Measurements from ENCODE around the gene ZBTB1. TPM values are rescaled to one million over a fixed set of nuclear protein-coding genes. Genes with fewer than 3 reads are reported as not detected.

Gene ZBTB1
- total RNA-seq, 3 donors from 2014 or later = 53.0 to 69.1 (median 66.9) TPM

DNA sequence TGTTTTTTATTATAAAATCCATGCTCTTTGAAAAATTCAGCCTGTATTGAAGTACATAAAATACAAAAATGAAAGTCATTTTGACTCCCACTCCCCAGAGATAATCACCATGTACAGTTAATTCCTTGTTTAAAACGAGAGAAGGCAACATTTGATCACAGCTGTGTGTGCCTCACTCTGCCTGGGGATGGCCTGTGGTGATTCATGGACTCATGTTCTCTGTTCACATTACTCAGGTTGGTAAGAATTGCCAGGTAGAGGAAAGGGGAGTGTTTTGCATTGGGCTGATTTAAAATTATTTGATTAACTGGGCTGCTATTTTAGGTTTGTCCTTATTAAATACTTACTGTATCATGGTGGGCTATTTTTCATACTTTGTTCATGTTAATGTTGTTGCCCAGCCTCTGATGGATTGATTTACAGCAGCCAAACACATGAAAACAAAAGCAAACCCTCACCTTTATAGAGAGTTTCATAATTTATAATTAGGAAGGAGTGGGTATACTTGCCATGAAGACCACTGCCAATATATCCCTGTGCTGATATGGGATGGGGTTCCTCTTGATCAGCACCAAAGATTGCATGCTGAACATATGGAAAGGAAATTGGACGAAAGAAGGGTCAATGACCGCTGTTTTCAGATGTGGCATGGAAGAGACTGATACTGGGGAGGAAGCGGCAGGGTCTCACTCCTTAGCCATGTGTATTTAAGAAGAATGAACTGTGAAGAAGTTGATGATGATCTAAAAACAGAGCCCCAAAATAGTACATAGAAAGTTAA lies 3.0 kb downstream of the ZBTB1 start:
- TF ChIP-seq POLR2A (IDR thresholded peaks at IDR 0.05) = no peak
- TF ChIP-seq POLR2AphosphoS5 (IDR thresholded peaks at IDR 0.05) = no peak
- TF ChIP-seq, protein P1, sequence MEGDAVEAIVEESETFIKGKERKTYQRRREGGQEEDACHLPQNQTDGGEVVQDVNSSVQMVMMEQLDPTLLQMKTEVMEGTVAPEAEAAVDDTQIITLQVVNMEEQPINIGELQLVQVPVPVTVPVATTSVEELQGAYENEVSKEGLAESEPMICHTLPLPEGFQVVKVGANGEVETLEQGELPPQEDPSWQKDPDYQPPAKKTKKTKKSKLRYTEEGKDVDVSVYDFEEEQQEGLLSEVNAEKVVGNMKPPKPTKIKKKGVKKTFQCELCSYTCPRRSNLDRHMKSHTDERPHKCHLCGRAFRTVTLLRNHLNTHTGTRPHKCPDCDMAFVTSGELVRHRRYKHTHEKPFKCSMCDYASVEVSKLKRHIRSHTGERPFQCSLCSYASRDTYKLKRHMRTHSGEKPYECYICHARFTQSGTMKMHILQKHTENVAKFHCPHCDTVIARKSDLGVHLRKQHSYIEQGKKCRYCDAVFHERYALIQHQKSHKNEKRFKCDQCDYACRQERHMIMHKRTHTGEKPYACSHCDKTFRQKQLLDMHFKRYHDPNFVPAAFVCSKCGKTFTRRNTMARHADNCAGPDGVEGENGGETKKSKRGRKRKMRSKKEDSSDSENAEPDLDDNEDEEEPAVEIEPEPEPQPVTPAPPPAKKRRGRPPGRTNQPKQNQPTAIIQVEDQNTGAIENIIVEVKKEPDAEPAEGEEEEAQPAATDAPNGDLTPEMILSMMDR (IDR thresholded peaks at IDR 0.05) = no peak
- Histone ChIP-seq H3K27me3 (no peaks in the 10 kb centered on the region), H3K4me3 (no peak overlapping the region), H3K9me3 (no peaks in the 10 kb centered on the region), H3K36me3 (no peaks in the 10 kb centered on the region), H3K4me1 (peaks cover 0 to 8% of the 10 kb centered on the region in 2 donors), H3K27ac (peak overlapping the region in 1 of 2 donors; percentile 98)
- intact Hi-C loops (cut with DNase I; ENCODE audit: low total_unique reads) = no loop called here
- no peak for DNase-seq (ENCODE audit: low spot score in 2 of 2)

DNA sequence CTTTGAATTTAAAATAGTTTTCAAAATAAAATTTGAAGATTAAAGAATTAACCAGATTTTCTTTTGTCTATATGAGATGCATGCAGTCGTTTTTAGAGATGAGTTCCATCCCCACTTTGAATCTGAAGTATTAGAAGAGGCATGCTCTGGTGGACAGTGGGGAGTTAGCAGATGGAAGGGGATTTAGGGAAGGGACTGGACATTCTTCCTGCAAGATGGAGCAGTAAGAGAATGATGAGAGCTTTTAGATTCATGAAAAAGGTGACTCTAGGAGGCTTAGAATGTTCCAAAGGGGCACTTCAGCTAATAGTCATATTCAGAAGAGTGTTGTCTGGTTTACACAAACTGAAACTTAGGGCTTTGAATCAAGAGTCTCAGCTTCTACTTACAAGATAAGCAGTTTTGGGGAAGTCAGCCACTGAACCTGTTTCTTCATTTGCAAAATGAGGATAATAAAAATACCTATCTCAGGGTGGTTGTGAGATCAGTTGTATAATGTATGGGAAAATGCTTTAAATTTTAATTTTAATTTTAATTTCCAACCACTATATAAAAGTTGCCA lies 3.7 kb downstream of the ZBTB1 start:
- Histone ChIP-seq H3K4me1 (peaks cover 0 to 8% of the 10 kb centered on the region in 2 donors), H3K9me3 (no peaks in the 10 kb centered on the region), H3K27ac (no peak overlapping the region), H3K36me3 (no peaks in the 10 kb centered on the region), H3K27me3 (no peaks in the 10 kb centered on the region), H3K4me3 (no peak overlapping the region)
- TF ChIP-seq, protein P1 (IDR thresholded peaks at IDR 0.05) = no peak
- no peak for TF ChIP-seq POLR2AphosphoS5 (IDR thresholded peaks at IDR 0.05)
- intact Hi-C loops (cut with DNase I; ENCODE audit: low total_unique reads) = no loop called here
- no peak for DNase-seq (ENCODE audit: low spot score in 2 of 2)

DNA sequence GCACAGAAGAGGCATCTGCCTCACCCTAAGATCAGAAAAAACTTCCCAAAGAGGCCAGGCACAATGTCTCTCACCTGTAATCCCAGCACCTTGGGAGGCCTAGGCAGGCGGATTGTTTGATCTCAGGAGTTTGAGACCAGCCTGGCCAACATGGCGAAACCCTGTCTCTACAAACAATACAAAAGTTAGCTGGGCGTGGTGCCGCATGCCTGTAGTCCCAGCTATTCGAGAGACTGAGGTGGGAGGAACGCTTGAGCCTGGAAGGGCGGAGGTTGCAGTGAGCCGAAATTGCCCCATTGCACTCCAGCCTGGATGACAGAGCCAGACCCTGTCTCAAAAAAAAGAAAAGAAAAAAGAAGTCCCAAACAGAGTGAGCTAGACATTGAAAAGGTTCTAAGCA lies 4.5 kb downstream of the ZBTB1 start:
- DNase-seq (ENCODE audit: low spot score in 2 of 2) = no peak
- Histone ChIP-seq H3K9me3 (no peaks in the 10 kb centered on the region), H3K36me3 (no peaks in the 10 kb centered on the region), H3K4me1 (peaks cover 0 to 8% of the 10 kb centered on the region in 2 donors), H3K27me3 (no peaks in the 10 kb centered on the region), H3K4me3 (no peak overlapping the region), H3K27ac (no peak overlapping the region)
- intact Hi-C loops (cut with DNase I; ENCODE audit: low total_unique reads) = no loop called here
- no peak for TF ChIP-seq POLR2AphosphoS5 (IDR thresholded peaks at IDR 0.05)
- no peak for TF ChIP-seq POLR2A (IDR thresholded peaks at IDR 0.05)

DNA sequence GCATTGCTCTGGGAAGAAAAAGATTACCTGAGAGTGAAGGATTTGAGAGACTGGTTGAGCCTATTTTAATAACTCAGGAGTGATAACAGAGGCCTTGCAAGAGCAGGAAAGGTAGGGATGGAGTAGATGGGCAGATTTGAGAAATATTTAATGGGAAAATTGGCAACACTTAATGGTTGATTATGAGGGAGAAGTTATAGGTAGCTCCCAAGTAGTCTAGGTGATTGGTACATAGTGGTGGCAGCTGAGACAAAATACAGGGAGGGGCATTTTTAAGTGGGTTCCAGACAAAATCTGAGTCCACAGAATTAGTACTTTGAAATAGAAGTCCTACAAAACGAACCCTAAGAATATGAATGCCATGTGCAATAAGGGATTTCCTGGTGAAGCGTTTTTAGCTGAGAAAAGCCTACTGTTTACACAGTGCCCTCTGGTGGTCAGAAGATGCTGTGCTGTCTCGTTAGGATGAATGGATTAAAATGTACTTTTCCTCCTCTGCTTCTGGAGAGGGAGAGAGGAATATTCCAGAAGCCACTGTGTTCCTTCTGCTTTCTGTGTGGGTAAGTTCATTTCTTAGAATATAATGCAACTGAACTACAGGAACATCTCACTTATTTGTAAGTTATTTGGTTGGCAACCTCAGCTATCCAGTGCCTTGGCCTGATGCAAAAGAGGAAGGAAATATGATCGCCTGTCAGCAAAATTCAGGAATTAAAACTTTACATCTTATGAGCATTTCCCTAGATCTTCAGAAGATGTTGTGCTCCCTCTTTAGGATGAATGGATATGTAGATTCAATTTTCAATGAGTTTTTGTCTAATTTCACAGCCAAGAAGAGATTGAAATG lies 6.5 kb downstream of the ZBTB1 start:
- Histone ChIP-seq H3K36me3 (no peaks in the 10 kb centered on the region), H3K4me3 (no peak overlapping the region), H3K4me1 (peaks cover 0 to 15% of the 10 kb centered on the region in 2 donors), H3K27ac (peak overlapping the region; percentile 6), H3K9me3 (no peaks in the 10 kb centered on the region), H3K27me3 (no peaks in the 10 kb centered on the region)
- intact Hi-C loops (cut with DNase I; ENCODE audit: low total_unique reads) = no loop called here
- DNase-seq (ENCODE audit: low spot score in 2 of 2) = peak; percentile 59
- TF ChIP-seq POLR2AphosphoS5 (IDR thresholded peaks at IDR 0.05) (no peak), POLR2A (IDR thresholded peaks at IDR 0.05) (no peak)
- TF ChIP-seq, protein P1 (IDR thresholded peaks at IDR 0.05) = peak; percentile 63 to 82 (median 73)

DNA sequence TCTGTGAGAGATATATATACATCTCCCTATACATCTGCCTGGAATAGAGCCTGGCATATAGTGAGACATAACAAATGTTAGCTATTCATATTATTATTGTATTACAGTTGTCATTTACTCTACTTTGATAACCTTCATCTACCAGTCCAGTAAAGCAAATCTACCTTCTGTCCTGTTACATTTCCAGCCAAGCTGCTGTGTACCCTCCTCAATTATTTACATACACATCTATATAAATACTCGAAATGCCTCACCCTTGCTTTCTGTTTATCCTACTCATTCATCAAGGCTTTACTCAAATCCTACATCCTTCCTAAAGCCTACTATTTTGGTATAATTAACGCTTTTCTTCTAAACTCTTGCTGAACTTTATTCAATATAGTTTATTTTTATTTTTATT lies 8.7 kb downstream of the ZBTB1 start:
- no peak overlapping the region for H3K27ac ChIP-seq
- DNase-seq (ENCODE audit: low spot score in 2 of 2) = no peak
- peaks cover 0 to 8% of the 10 kb centered on the region in 2 donors for H3K4me1 ChIP-seq
- no peaks in the 10 kb centered on the region for H3K9me3 ChIP-seq
- no peaks in the 10 kb centered on the region for H3K36me3 ChIP-seq
- intact Hi-C loops (cut with DNase I; ENCODE audit: low total_unique reads) = no loop called here
- TF ChIP-seq POLR2AphosphoS5 (IDR thresholded peaks at IDR 0.05) = no peak
- TF ChIP-seq, protein P1 (IDR thresholded peaks at IDR 0.05) = no peak
- no peak for TF ChIP-seq POLR2A (IDR thresholded peaks at IDR 0.05)
- no peak overlapping the region for H3K4me3 ChIP-seq
- H3K27me3 ChIP-seq = no peaks in the 10 kb centered on the region

Measured in breast epithelium (tissue), 4 donors.